Esophagus muscularis mucosa (tissue), 4 donors: ENCODE results near the gene C1S. TPM values are rescaled to one million over a fixed set of nuclear protein-coding genes. Genes with fewer than 3 reads are reported as not detected.

Source experiments
- DNase-seq: peaks from one replicate; pipeline ENCODE4 v3.0.0-alpha.2; 2017; ENCODE audit errors: extremely low spot score
- H3K27ac ChIP-seq, 4 donors: fragments of 200-600 bp; sonication (generic); replicated peaks in 1 of 4; 1 replicate in 3 of 4; 2 replicates in 1 of 4; pipeline ENCODE4 v1.5.1; 2016 to 2019; ENCODE audit warnings: mild to moderate bottlenecking in 1 of 4
- H3K27me3 ChIP-seq, 4 donors: fragments of 200-600 bp; sonication (generic); one replicate each; pipeline versions ENCODE4 v1.5.1 to v1.6.0; 2016 to 2019
- H3K36me3 ChIP-seq, 4 donors: fragments of 200-600 bp; sonication (generic); one replicate each; pipeline ENCODE4 v1.5.1; 2016 to 2019
- H3K4me1 ChIP-seq, 4 donors: fragments of 200-600 bp; sonication (generic); one replicate each; pipeline ENCODE4 v1.5.1; 2016 to 2019
- H3K4me3 ChIP-seq, 4 donors: fragments of 200-600 bp; sonication (generic); 1 replicate in 2 of 4; 2 replicates in 2 of 4; pipeline ENCODE4 v1.5.1; 2016 to 2019; ENCODE audit warnings: mild to moderate bottlenecking in 4 of 4, moderate library complexity in 1 of 4
- H3K9me3 ChIP-seq, 4 donors: fragments of 200-600 bp; sonication (generic); 1 replicate in 3 of 4; 2 replicates in 1 of 4; pipeline ENCODE4 v1.5.1; 2016 to 2019
- CTCF ChIP-seq, 3 experiments: fragments of 200-600 bp in 2 of 3; fragments of 450-650 bp in 1 of 3; sonication (generic) in 2 of 3; IDR thresholded peaks; one replicate each; pipeline ENCODE4 v1.5.1; 2017 to 2019; ENCODE audit warnings: antibody characterized with exemption in 3 of 3, mild to moderate bottlenecking in 2 of 3, moderate library complexity in 1 of 3
- EP300 ChIP-seq: sonication (generic); formaldehyde crosslinking; IDR thresholded peaks from one replicate; pipeline ENCODE4 v1.6.1; 2017; ENCODE audit warnings: antibody characterized with exemption
- POLR2A ChIP-seq: fragments of 450-650 bp; IDR thresholded peaks from one replicate; pipeline ENCODE4 v1.6.1; 2017; ENCODE audit warnings: antibody characterized with exemption, moderate library complexity, mild to moderate bottlenecking, low read depth
- POLR2AphosphoS5 ChIP-seq, 2 donors: sonication (generic); formaldehyde crosslinking; IDR thresholded peaks; one replicate each; pipeline ENCODE4 v1.6.1; 2017; ENCODE audit warnings: antibody characterized with exemption in 2 of 2
- WGBS: methylation state at CpG from one replicate; pipeline ENCODE4 v1.1.5; 2018; 5-methylcytosine and 5-hydroxymethylcytosine counted together
- intact Hi-C: fragments of 100-400 bp; cut with DNase I; formaldehyde crosslinking; loops from one replicate; pipeline ENCODE4 v1.15.1; 2023
- total RNA-seq, 4 donors: library from RNA; depleted of rRNA; stranded (reverse); fragments of >200 nt; gene quantifications; one replicate each; pipeline versions ENCODE4 v1.1.0 to v1.2.1, GENCODE V29; 2016

C1S gene
- total RNA-seq, 4 donors from 2014 or later = 454 to 549 (median 512) TPM

- no peaks in the 10 kb centered on the region for H3K9me3 ChIP-seq
- TF ChIP-seq POLR2A = no peak
- no peak for TF ChIP-seq POLR2AphosphoS5 (IDR thresholded peaks at IDR 0.05)
- TF ChIP-seq EP300 = no peak
- TF ChIP-seq CTCF (IDR thresholded peaks at IDR 0.05) = no peak
- peaks cover 14 to 74% (median 67%) of the 10 kb centered on the region in 4 donors for H3K4me1 ChIP-seq
- H3K27me3 ChIP-seq = no peaks in the 10 kb centered on the region
- intact Hi-C loops = no loop called here
- H3K27ac ChIP-seq = peak overlapping the region; percentile 79 to 89 (median 82)
- DNase-seq = no peak
- peaks cover 7 to 40% (median 19%) of the 10 kb centered on the region in 4 donors for H3K36me3 ChIP-seq
- peak overlapping the region; percentile 44 to 68 (median 54) for H3K4me3 ChIP-seq
- WGBS = 90% methylated on average over 6 of the region's 7 CpGs
Measured at GRCh38 chr12:7061596-7061995, 1.1 kb downstream of the C1S start.

- H3K27ac ChIP-seq = no peak overlapping the region
Measured at GRCh38 chr12:7064516-7064915, 4.0 kb downstream of the C1S start.

GRCh38 chr12:7065073-7065623, 4.6 kb downstream of the C1S start:
- intact Hi-C loops = no loop called here
- Histone ChIP-seq H3K27ac (no peak overlapping the region), H3K9me3 (no peaks in the 10 kb centered on the region), H3K27me3 (no peaks in the 10 kb centered on the region), H3K4me1 (peaks cover 7 to 60% (median 45%) of the 10 kb centered on the region in 4 donors), H3K4me3 (no peak overlapping the region), H3K36me3 (peaks cover 7 to 76% (median 47%) of the 10 kb centered on the region in 4 donors)
- TF ChIP-seq CTCF (IDR thresholded peaks at IDR 0.05) = no peak
- TF ChIP-seq POLR2AphosphoS5 (IDR thresholded peaks at IDR 0.05) = no peak
- TF ChIP-seq EP300 = no peak
- no peak for TF ChIP-seq POLR2A
- no peak for DNase-seq
- 84% methylated on average over 7 of the region's 7 CpGs for WGBS

More at GRCh38 chr12:7064516-7064915, 4.0 kb downstream of the C1S start:
- Histone ChIP-seq H3K4me1 (peaks cover 14 to 67% (median 51%) of the 10 kb centered on the region in 4 donors), H3K27me3 (no peaks in the 10 kb centered on the region), H3K9me3 (no peaks in the 10 kb centered on the region), H3K36me3 (peaks cover 7 to 70% (median 41%) of the 10 kb centered on the region in 4 donors), H3K4me3 (no peak overlapping the region)
- DNase-seq = no peak
- no peak for TF ChIP-seq EP300
- TF ChIP-seq POLR2A = no peak
- TF ChIP-seq CTCF (IDR thresholded peaks at IDR 0.05) = no peak
- TF ChIP-seq POLR2AphosphoS5 (IDR thresholded peaks at IDR 0.05) = no peak
- intact Hi-C loops = no loop called here
- 73% methylated on average over 3 of the region's 3 CpGs for WGBS

- intact Hi-C loops = no loop called here
- peaks cover 7 to 84% (median 53%) of the 10 kb centered on the region in 4 donors for H3K36me3 ChIP-seq
- H3K27ac ChIP-seq = no peak overlapping the region
- no peak for DNase-seq
- no peaks in the 10 kb centered on the region for H3K9me3 ChIP-seq
- 66% methylated on average over 2 of the region's 2 CpGs for WGBS
- TF ChIP-seq POLR2A (no peak), EP300 (no peak), CTCF (IDR thresholded peaks at IDR 0.05) (no peak), POLR2AphosphoS5 (IDR thresholded peaks at IDR 0.05) (no peak)
- no peaks in the 10 kb centered on the region for H3K27me3 ChIP-seq
- H3K4me1 ChIP-seq = peaks cover 0 to 48% (median 33%) of the 10 kb centered on the region in 4 donors
- no peak overlapping the region for H3K4me3 ChIP-seq
Measured at GRCh38 chr12:7066596-7066995, 6.1 kb downstream of the C1S start.

- peaks cover 7 to 84% (median 53%) of the 10 kb centered on the region in 4 donors for H3K36me3 ChIP-seq
Measured at GRCh38 chr12:7067096-7067495, 6.6 kb downstream of the C1S start.

More at GRCh38 chr12:7067096-7067495, 6.6 kb downstream of the C1S start:
- TF ChIP-seq POLR2A (no peak), EP300 (no peak), CTCF (IDR thresholded peaks at IDR 0.05) (no peak), POLR2AphosphoS5 (IDR thresholded peaks at IDR 0.05) (no peak)
- Histone ChIP-seq H3K9me3 (no peaks in the 10 kb centered on the region), H3K27me3 (no peaks in the 10 kb centered on the region), H3K4me1 (peaks cover 0 to 43% (median 28%) of the 10 kb centered on the region in 4 donors), H3K4me3 (no peak overlapping the region), H3K27ac (no peak overlapping the region)
- DNase-seq = no peak
- intact Hi-C loops = no loop called here
- WGBS = 91% methylated on average over 7 of the region's 7 CpGs
